MV-4-11 (cell line): ENCODE results near the gene PMEPA1.

Experiments used
- DNase-seq: peaks from one replicate; lab custom pipeline; 2025; lab: John Stamatoyannopoulos, UW

The PMEPA1 gene

DNA sequence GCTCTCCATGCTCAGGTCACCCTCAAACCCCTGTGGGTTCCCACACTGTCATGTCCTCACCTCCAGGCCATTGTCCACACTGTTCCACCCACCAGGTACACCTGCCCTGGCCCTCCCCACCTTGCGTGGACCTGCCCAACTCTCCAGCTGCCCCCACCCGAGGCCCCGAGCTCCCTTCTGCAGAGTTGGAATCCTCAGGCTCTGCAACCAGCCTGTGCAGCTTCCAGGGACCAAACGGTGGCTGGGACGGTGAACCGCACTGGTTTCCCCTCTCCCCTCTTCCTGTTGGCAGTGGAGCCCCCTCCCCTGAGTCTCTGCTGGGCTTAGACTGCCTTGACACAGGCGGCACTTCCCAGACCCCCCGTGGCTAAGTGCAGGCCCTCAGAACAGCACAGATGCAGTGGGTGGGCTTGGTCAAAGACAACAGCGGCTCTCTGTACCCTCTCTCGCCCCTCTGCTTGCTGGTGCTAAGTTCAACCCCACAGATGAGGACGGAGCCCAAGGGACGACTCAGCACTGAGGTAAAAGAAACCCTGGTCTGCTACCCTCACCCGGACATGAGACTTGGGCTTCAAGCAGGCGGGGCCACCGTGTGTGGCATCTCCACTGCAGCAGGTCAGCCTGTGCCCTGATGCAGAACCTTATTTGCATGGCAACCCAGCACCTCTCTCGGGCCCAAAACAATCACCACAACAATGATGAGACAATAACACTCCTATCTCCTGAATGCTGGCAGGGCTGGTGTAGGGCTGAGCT lies 100.6 kb downstream of the PMEPA1 start:
- no peak for DNase-seq

GRCh38 chr20:57608516-57608915 lies 101.3 kb downstream of the PMEPA1 start:
- no peak for DNase-seq

- no peak for DNase-seq
Observed at GRCh38 chr20:57605878-57606277, 103.9 kb downstream of the PMEPA1 start.

- no peak for DNase-seq
Observed at GRCh38 chr20:57605045-57605444, 104.8 kb downstream of the PMEPA1 start.

DNA sequence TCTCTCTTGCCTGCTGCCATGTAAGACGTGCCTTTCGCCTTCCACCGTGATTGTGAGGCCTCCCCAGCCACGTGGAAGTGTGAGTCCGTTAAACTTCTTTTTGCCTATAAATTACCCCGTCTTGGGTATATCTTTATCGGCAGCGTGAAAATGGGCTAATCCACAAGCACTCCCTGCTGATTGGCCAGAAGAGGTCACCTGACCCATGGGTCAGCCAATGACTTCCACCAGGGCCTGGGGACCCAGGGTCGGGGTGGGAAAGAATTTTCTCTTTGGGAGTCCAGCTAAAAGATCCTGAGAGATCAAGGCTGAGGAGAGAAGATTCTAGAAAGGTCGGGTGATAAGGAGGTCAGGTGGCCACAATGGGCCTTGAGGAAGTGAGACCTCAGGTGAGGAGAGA lies 106.7 kb downstream of the PMEPA1 start:
- no peak for DNase-seq

DNA sequence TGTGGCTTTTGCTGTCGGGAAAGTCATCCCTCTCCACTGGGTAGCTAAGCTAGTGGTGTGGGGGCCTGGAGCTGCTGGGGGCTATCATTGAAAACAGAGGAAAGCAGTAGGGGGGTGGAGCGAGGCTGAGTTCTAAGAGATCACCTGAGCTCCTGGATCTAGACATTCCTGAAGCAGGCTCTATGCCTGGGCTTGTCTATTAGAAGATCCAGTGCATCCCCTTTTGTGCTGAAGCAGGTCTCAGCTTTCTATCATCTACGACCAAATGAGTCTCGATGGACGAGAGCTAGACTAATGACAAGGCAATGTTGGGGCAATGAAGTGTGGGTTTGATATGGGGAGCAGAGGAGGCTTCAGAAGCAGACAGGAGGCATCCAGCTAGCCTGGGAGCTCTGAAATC lies 108.1 kb downstream of the PMEPA1 start:
- DNase-seq, result no peak

- no peak for DNase-seq
Observed at GRCh38 chr20:57601211-57601570, 108.6 kb downstream of the PMEPA1 start.

DNA sequence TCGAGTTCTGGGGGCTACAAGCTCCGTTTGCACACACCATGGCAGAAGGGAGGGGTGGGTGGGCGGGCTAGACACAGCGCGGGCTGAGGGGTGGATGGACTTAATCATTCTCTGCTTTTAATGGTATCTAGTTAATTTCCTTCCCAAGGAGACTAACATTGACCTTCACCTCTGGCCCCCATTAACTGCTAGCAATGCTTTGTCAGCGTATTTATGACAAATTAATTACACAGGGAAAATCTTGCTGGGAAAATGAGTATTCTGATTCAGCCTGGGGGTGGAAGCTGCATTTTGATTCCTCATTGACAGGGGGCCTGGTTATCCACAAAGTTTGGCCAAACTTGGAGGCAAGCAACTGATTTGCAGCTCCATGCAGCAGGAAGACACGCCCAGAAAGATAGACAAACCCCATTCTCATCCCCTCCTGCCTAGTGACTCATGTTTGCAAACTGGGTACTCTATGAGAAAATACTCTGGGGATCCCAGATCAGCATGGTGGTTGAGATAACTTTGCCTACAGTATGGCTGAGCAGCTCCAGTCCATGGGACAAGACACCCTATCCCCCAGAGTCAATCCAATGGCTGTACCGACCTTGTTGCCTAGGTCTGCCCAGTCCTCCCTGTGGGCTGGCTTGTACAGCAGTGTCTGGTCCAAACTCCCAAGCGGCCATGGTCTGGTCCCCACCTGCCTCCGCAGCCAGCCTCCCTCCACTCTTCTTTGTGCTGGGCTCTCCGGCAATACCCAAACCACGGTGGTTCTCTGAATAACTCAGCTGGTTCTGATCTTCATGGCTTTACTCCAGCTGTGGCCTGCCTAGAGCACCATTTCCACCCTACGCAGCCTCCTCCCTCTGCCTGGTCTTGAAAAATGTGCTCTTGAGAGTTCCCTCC lies 109.2 kb downstream of the PMEPA1 start:
- no peak for DNase-seq

DNA sequence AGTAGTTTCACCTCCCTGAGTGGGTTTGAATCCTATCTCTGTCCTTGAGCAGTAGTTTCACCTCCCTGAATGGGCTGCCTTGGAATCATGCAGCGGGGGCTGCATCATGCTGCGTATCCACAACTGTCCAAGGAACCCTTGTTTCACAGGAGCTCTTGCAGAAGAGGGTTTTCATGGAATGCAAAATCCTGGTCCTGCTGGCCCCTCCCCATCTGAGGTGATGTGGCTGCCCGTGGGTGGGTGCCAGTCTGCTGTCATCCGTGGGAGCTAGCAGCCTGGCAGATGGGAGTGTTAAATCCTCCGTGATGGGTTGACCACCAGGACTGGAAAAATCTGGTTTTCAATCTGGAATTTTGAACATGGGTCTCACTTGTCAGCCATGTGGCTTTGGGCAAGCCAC lies 111.3 kb downstream of the PMEPA1 start:
- DNase-seq, result no peak
